OCI-LY1 (cell line): ENCODE results near the gene FOXP3.

Source experiments
- EZH2 ChIP-seq: fragments of 200-600 bp; sonication (generic), shearing (Covaris generic); IDR thresholded peaks from 2 replicates; pipeline ENCODE4 v1.8.0; 2017; ENCODE audit warnings: borderline replicate concordance, mixed run types, mild to moderate bottlenecking, antibody characterized with exemption, low read length, moderate library complexity, mixed read lengths
- TF ChIP-seq, protein P1 (sequence below): fragments of 200-600 bp; sonication (generic), shearing (Covaris generic); IDR thresholded peaks from 2 replicates; pipeline ENCODE4 v1.5.1; 2017; ENCODE audit warnings: mild to moderate bottlenecking, antibody characterized with exemption, low read length, moderate library complexity, mixed read lengths

DNA sequence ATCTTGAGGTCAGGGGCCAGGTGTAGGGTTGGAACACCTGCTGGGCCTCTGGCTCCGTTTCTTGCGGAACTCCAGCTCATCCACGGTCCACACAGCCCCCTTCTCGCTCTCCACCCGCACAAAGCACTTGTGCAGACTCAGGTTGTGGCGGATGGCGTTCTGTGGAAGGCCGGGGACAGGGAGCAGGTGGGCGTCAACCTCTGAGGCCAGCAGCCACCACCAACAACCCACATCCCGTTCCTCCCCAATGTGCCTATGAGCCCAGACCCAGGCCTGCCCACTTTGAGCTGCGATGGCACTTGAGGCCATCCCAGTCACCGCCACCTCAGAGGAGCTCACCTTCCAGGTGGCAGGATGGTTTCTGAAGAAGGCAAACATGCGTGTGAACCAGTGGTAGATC, 13.2 kb downstream of the FOXP3 start:
- TF ChIP-seq, protein P1, sequence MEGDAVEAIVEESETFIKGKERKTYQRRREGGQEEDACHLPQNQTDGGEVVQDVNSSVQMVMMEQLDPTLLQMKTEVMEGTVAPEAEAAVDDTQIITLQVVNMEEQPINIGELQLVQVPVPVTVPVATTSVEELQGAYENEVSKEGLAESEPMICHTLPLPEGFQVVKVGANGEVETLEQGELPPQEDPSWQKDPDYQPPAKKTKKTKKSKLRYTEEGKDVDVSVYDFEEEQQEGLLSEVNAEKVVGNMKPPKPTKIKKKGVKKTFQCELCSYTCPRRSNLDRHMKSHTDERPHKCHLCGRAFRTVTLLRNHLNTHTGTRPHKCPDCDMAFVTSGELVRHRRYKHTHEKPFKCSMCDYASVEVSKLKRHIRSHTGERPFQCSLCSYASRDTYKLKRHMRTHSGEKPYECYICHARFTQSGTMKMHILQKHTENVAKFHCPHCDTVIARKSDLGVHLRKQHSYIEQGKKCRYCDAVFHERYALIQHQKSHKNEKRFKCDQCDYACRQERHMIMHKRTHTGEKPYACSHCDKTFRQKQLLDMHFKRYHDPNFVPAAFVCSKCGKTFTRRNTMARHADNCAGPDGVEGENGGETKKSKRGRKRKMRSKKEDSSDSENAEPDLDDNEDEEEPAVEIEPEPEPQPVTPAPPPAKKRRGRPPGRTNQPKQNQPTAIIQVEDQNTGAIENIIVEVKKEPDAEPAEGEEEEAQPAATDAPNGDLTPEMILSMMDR, result no peak
- TF ChIP-seq EZH2, result no peak
